Activated T-cell treated with anti-CD3 and anti-CD28 coated beads, Interleukin-2, amount 50 U/mL, for 24 hours (primary cell): Measurements from ENCODE around the gene CYSRT1.
"Not testable (repeated sequence)": the region's sequence is repeated elsewhere in the genome, so short reads cannot be mapped to it uniquely, and the experiment has no call there.

Source experiments
- DNase-seq: peaks from one replicate; pipeline ENCODE4 v3.0.0-alpha.2; 2020
- H3K27ac Mint-ChIP-seq: 2 replicates; pipeline ENCODE4 v1.8.0; 2020; ENCODE audit warnings: mild to moderate bottlenecking, mixed read lengths
- H3K27me3 Mint-ChIP-seq: 2 replicates; pipeline ENCODE4 v1.8.0; 2020; ENCODE audit warnings: mixed read lengths
- H3K36me3 Mint-ChIP-seq: 2 replicates; pipeline ENCODE4 v1.8.0; 2020; ENCODE audit warnings: low read depth, mixed read lengths
- H3K4me1 Mint-ChIP-seq: 2 replicates; pipeline ENCODE4 v1.8.0; 2020; ENCODE audit warnings: low read depth, mixed read lengths
- H3K4me3 Mint-ChIP-seq: 2 replicates; pipeline ENCODE4 v1.8.0; 2020; ENCODE audit warnings: mild to moderate bottlenecking, moderate library complexity, mixed read lengths
- H3K9me3 Mint-ChIP-seq: 2 replicates; pipeline ENCODE4 v1.8.0; 2020; ENCODE audit warnings: mixed read lengths

The CYSRT1 gene

GRCh38 chr9:137240841-137241489, 16.0 kb downstream of the CYSRT1 start, which contains the start of gene TUBB4B:
TSS of gene TUBB4B (plus strand) at chr9:137241287. CDS start at chr9:137241361, 74 bp downstream.
- Mint-ChIP-seq H3K36me3 (peaks cover 36% of the 10 kb centered on the region), H3K4me3 (peak within 1 kb of the TSS; percentile 86), H3K27ac (peak within 1 kb of the TSS; percentile 98), H3K27me3 (peaks cover 2% of the 10 kb centered on the region), H3K4me1 (peaks cover 41% of the 10 kb centered on the region), H3K9me3 (no peaks in the 10 kb centered on the region)
- DNase-seq = peak; percentile 95

GRCh38 chr9:137241490-137242268, 16.7 kb downstream of the CYSRT1 start:
- peak; percentile 79 for DNase-seq
- H3K27ac Mint-ChIP-seq = peak overlapping the region; percentile 98
- peaks cover 2% of the 10 kb centered on the region for H3K27me3 Mint-ChIP-seq
- H3K9me3 Mint-ChIP-seq = no peaks in the 10 kb centered on the region
- H3K4me1 Mint-ChIP-seq = peaks cover 39% of the 10 kb centered on the region
- peak overlapping the region; percentile 86 for H3K4me3 Mint-ChIP-seq
- H3K36me3 Mint-ChIP-seq = peaks cover 36% of the 10 kb centered on the region

DNA sequence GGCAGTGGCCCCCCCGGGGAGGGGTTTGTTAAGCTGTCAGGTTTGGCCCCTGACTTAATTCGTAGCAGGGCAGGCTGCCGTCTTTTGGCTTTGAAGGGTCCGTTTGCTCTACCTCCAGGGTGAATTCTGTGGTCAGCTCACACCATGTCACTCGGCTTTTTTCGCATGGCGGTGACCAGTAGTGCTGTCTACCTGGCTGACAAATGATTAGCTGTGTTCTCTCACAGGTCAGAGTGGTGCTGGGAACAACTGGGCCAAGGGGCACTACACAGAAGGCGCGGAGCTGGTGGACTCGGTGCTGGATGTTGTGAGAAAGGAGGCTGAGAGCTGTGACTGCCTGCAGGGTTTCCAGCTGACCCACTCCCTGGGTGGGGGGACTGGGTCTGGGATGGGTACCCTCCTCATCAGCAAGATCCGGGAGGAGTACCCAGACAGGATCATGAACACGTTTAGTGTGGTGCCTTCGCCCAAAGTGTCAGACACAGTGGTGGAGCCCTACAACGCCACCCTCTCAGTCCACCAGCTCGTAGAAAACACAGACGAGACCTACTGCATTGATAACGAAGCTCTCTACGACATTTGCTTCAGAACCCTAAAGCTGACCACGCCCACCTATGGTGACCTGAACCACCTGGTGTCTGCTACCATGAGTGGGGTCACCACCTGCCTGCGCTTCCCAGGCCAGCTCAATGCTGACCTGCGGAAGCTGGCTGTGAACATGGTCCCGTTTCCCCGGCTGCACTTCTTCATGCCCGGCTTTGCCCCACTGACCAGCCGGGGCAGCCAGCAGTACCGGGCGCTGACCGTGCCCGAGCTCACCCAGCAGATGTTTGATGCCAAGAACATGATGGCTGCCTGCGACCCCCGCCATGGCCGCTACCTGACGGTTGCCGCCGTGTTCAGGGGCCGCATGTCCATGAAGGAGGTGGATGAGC, 17.6 kb downstream of the CYSRT1 start:
- peak overlapping the region; percentile 96 for H3K27ac Mint-ChIP-seq
- no peak for DNase-seq
- H3K27me3 Mint-ChIP-seq = peaks cover 2% of the 10 kb centered on the region
- H3K9me3 Mint-ChIP-seq = no peaks in the 10 kb centered on the region
- H3K4me3 Mint-ChIP-seq = peak overlapping the region; percentile 85
- H3K4me1 Mint-ChIP-seq = peaks cover 33% of the 10 kb centered on the region
- peaks cover 36% of the 10 kb centered on the region for H3K36me3 Mint-ChIP-seq

GRCh38 chr9:137243266-137243625, 18.3 kb downstream of the CYSRT1 start:
- Mint-ChIP-seq H3K36me3 (peaks cover 36% of the 10 kb centered on the region), H3K4me3 (peak overlapping the region; percentile 85), H3K4me1 (peaks cover 32% of the 10 kb centered on the region), H3K27ac (peak overlapping the region; percentile 96)
- not testable (repeated sequence) for H3K27me3 Mint-ChIP-seq, DNase-seq, H3K9me3 Mint-ChIP-seq

GRCh38 chr9:137243626-137244485, 18.9 kb downstream of the CYSRT1 start:
- H3K27me3 Mint-ChIP-seq = peaks cover 2% of the 10 kb centered on the region
- peak overlapping the region; percentile 85 for H3K4me3 Mint-ChIP-seq
- H3K27ac Mint-ChIP-seq = peak overlapping the region; percentile 96
- peaks cover 29% of the 10 kb centered on the region for H3K4me1 Mint-ChIP-seq
- no peak for DNase-seq
- H3K9me3 Mint-ChIP-seq = no peaks in the 10 kb centered on the region
- H3K36me3 Mint-ChIP-seq = peaks cover 34% of the 10 kb centered on the region

- Mint-ChIP-seq H3K4me3 (peak overlapping the region; percentile 85), H3K9me3 (no peaks in the 10 kb centered on the region), H3K36me3 (peaks cover 30% of the 10 kb centered on the region), H3K27ac (peak overlapping the region; percentile 73), H3K4me1 (peaks cover 23% of the 10 kb centered on the region), H3K27me3 (peaks cover 2% of the 10 kb centered on the region)
- no peak for DNase-seq
These were observed 19.8 kb downstream of the CYSRT1 start for GRCh38 chr9:137244486-137245449.

- H3K27ac Mint-ChIP-seq = peak overlapping the region; percentile 73
- H3K36me3 Mint-ChIP-seq = peaks cover 30% of the 10 kb centered on the region
- peaks cover 2% of the 10 kb centered on the region for H3K27me3 Mint-ChIP-seq
- peak overlapping the region; percentile 36 for H3K4me3 Mint-ChIP-seq
- H3K9me3 Mint-ChIP-seq = no peaks in the 10 kb centered on the region
- DNase-seq = no peak
- peaks cover 21% of the 10 kb centered on the region for H3K4me1 Mint-ChIP-seq
These were observed 20.8 kb downstream of the CYSRT1 start for GRCh38 chr9:137245450-137246421.

DNA sequence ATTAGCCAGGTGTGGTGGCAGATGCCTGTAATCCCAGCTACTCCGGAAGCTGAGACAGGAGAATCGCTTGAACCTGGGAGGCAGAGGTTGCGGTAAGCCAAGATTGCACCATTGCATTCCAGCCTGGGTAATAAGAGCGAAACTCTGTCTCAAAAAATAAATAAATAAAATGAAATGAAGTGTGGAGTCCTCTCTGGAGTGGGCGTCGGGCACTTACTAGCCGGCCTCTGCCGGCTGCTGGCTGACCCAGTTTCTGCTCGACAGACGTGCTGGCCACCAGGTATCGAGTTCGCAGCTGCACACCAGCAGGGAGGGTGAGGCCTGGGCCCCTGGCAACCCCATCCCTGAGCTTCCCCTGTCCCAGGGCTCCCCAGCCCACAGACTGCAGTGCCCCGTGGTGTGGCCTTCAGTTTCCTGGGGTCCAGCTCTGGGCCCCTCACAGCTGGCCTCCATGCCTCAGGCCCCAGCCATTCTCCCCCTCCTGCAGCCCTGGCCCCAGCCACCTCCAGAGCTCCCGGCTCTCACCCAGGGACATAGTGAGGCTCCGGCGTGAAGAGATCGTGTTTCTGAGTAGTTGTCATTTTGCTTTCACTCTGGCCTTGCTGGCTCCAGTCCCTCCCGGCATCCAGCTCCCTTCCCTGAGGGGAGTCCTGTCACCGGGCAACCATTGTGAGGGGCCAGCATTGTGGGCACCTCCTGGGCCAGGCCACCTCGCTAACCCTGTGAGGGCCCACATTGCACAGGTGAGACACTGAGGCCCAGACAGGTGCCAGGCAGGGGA, 22.4 kb downstream of the CYSRT1 start:
- H3K36me3 Mint-ChIP-seq = peaks cover 21% of the 10 kb centered on the region
- peak overlapping the region; percentile 33 for H3K27ac Mint-ChIP-seq
- no peak for DNase-seq
- no peaks in the 10 kb centered on the region for H3K9me3 Mint-ChIP-seq
- no peaks in the 10 kb centered on the region for H3K27me3 Mint-ChIP-seq
- no peak overlapping the region for H3K4me3 Mint-ChIP-seq
- peaks cover 14% of the 10 kb centered on the region for H3K4me1 Mint-ChIP-seq

GRCh38 chr9:137247916-137248175, 22.9 kb downstream of the CYSRT1 start:
- Mint-ChIP-seq H3K9me3 (no peaks in the 10 kb centered on the region), H3K36me3 (peaks cover 15% of the 10 kb centered on the region), H3K4me3 (no peak overlapping the region), H3K27me3 (no peaks in the 10 kb centered on the region), H3K4me1 (peaks cover 9% of the 10 kb centered on the region), H3K27ac (no peak overlapping the region)
- DNase-seq = no peak

DNA sequence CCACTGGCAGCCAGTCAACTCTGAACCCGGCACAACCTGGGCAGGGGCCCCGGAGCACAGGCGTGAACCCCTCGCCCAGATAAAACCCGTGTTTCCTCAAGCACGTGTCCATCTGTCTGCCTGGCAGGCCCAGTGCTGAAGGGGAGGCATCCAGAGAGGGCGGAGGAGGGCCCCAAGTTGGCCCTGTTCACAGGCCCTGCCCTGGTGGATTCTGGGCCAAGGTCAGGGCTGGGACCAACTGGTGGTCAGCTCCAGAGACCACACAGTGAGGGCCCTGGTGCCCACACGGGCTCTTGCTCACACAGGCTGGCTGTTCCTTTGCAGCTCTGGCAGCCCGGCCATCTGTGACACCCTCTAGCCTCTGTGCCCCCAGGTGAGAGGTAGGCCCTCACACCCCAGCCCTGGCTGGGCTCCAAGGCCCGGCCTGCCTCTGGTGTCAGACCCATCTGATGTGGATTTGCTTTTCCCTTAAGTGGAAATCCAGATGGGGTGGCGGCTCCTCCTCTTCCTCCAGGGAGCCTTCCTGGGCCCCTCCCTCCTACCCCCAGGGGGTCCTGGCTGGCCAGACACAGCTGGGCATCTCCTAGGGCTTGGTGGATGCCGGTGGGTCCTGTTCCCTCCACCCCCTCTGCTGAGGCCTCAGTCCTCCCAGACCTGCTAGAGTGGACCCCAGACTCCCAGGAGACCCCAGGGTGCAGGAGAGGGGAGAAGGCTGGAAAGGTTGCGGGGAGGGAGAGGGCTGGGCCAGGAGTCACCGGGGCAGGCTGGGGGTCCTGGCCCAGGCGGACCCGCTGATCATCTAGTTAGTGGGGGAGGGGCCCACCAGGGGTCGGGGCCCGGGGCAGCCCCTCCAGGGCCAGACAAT, 25.6 kb downstream of the CYSRT1 start:
- no peak for DNase-seq
- H3K27ac Mint-ChIP-seq = no peak overlapping the region
- H3K4me3 Mint-ChIP-seq = no peak overlapping the region
- H3K4me1 Mint-ChIP-seq = peaks cover 8% of the 10 kb centered on the region
- H3K9me3 Mint-ChIP-seq = no peaks in the 10 kb centered on the region
- H3K27me3 Mint-ChIP-seq = no peaks in the 10 kb centered on the region
- peaks cover under 1% of the 10 kb centered on the region for H3K36me3 Mint-ChIP-seq

GRCh38 chr9:137251194-137251461, 26.2 kb downstream of the CYSRT1 start, which contains the start of gene STPG3:
TSS of gene STPG3 (plus strand) at chr9:137251286. CDS start at chr9:137251287, 1 bp downstream.
- H3K4me1 Mint-ChIP-seq = peaks cover 12% of the 10 kb centered on the region
- DNase-seq = no peak
- no peaks in the 10 kb centered on the region for H3K9me3 Mint-ChIP-seq
- H3K36me3 Mint-ChIP-seq = peaks cover 5% of the 10 kb centered on the region
- no peak within 1 kb of the TSS for H3K4me3 Mint-ChIP-seq
- no peaks in the 10 kb centered on the region for H3K27me3 Mint-ChIP-seq
- H3K27ac Mint-ChIP-seq = no peak within 1 kb of the TSS
